Fibroblast of the aortic adventitia (primary cell): ENCODE measurements around the gene ANKRD62. TPM values are rescaled to one million over a fixed set of nuclear protein-coding genes. Genes with fewer than 3 reads are reported as not detected.

Experiments
- DNase-seq: peaks from one replicate; pipeline ENCODE4 v3.0.0-alpha.2; 2010; ENCODE audit warnings: low read depth
- H3K4me3 ChIP-seq: 2 replicates; pipeline ENCODE4 v1.5.1; 2011; ENCODE audit warnings: low read depth, mild to moderate bottlenecking, control low read depth, low read length, moderate library complexity
- CTCF ChIP-seq: IDR thresholded peaks from 2 replicates; pipeline ENCODE4 v1.5.1; 2011; ENCODE audit warnings: mild to moderate bottlenecking, low read length, control low read depth, inconsistent platforms; ENCODE audit not compliant: insufficient read depth
- total RNA-seq: library from RNA; depleted of rRNA; stranded (reverse); fragments of >200 nt; gene quantifications from 2 replicates; pipeline ENCODE4 v1.2.3, GENCODE V29; 2012; ENCODE audit warnings: low replicate concordance

ANKRD62 gene
- total RNA-seq: not detected in 2 replicates

GRCh38 chr18:12093520-12094257 is at the start of gene ANKRD62:
Gene ANKRD62 (plus strand): TSS chr18:12093843. CDS start chr18:12094018, 175 bp downstream.
- H3K4me3 ChIP-seq: no peak within 1 kb of the TSS
- TF ChIP-seq CTCF: no peak
- no peak for DNase-seq

GRCh38 chr18:12044591-12044990 is 49.1 kb upstream of the ANKRD62 start:
- TF ChIP-seq CTCF: no peak
- no peak overlapping the region for H3K4me3 ChIP-seq
- DNase-seq: no peak

- no peak overlapping the region for H3K4me3 ChIP-seq
- DNase-seq: no peak
Observed at GRCh38 chr18:12046046-12046750, 47.4 kb upstream of the ANKRD62 start.

GRCh38 chr18:12046751-12047335 is 46.8 kb upstream of the ANKRD62 start:
- DNase-seq: no peak
- no peak for TF ChIP-seq CTCF
- no peak overlapping the region for H3K4me3 ChIP-seq

More at GRCh38 chr18:12046046-12046750, 47.4 kb upstream of the ANKRD62 start:
- no peak for TF ChIP-seq CTCF

- TF ChIP-seq CTCF: no peak
- no peak overlapping the region for H3K4me3 ChIP-seq
- DNase-seq: no peak
Observed at GRCh38 chr18:12048010-12048826, 45.4 kb upstream of the ANKRD62 start.

- no peak overlapping the region for H3K4me3 ChIP-seq
- peak; percentile 57 for DNase-seq
- TF ChIP-seq CTCF: no peak
Observed at GRCh38 chr18:12048827-12049175, 44.8 kb upstream of the ANKRD62 start.
